Loucy (cell line): ENCODE results near the gene CEP72.

Source experiments
- CTCF ChIP-seq: fragments of 200-600 bp; sonication (generic); conservative IDR thresholded peaks from 2 replicates; pipeline ENCODE4 v1.5.1; 2014; ENCODE audit warnings: mild to moderate bottlenecking, antibody characterized with exemption, low read length
- EZH2phosphoT487 ChIP-seq: fragments of 200-600 bp; IDR thresholded peaks from 2 replicates; pipeline ENCODE4 v1.6.1; 2018; ENCODE audit warnings: antibody characterized with exemption, mild to moderate bottlenecking, moderate library complexity, borderline replicate concordance

GRCh38 chr5:573206-573605 lies 38.9 kb upstream of the CEP72 start:
- TF ChIP-seq CTCF (no peak), EZH2phosphoT487 (no peak)
